GM23338 (cell line): ENCODE data around the gene FERMT3.

ENCODE experiments used
- CREB1 ChIP-seq: fragments of 250-450 bp; sonication (Bioruptor Pico); IDR thresholded peaks from 2 replicates; pipeline ENCODE4 v1.5.0; 2020; ENCODE audit warnings: low read depth, mild to moderate bottlenecking, moderate library complexity
- EZH2 ChIP-seq: fragments of 200-600 bp; sonication (generic); IDR thresholded peaks from one replicate; pipeline ENCODE4 v1.8.0; 2017; ENCODE audit warnings: antibody characterized with exemption, mild to moderate bottlenecking, low read depth; ENCODE audit not compliant: unreplicated experiment
- EZH2phosphoT487 ChIP-seq: fragments of 200-600 bp; sonication (generic); IDR thresholded peaks from one replicate; pipeline ENCODE4 v1.8.1; 2018; ENCODE audit warnings: antibody characterized with exemption; ENCODE audit not compliant: unreplicated experiment
- JUNB ChIP-seq: IDR thresholded peaks from one replicate; pipeline ENCODE4 v1.6.1; 2016; ENCODE audit warnings: antibody characterized with exemption; ENCODE audit not compliant: unreplicated experiment
- POLR2AphosphoS5 ChIP-seq: IDR thresholded peaks from 2 replicates; pipeline ENCODE4 v1.6.1; 2016; ENCODE audit warnings: antibody characterized with exemption, low read depth
- ZNF331 ChIP-seq: fragments of 250-450 bp; sonication (Bioruptor Pico); IDR thresholded peaks from 2 replicates; pipeline ENCODE4 v1.5.0; 2020; ENCODE audit warnings: low read depth, mild to moderate bottlenecking, moderate library complexity
- TF ChIP-seq, protein P1 (sequence below), 2 experiments: fragments of 200-600 bp in 1 of 2; sonication (generic) in 1 of 2; conservative IDR thresholded peaks; 2 replicates each; pipeline versions ENCODE4 v1.5.1 to v1.6.1; 2016 to 2017; ENCODE audit warnings: antibody characterized with exemption in 2 of 2, low read depth in 2 of 2, mild to moderate bottlenecking in 2 of 2, moderate library complexity in 1 of 2
- TF ChIP-seq, protein P2 (sequence below): IDR thresholded peaks from one replicate; pipeline ENCODE4 v1.6.1; 2018; ENCODE audit warnings: antibody characterized with exemption; ENCODE audit not compliant: unreplicated experiment
- TF ChIP-seq, protein P3 (sequence below): IDR thresholded peaks from 2 replicates; pipeline ENCODE4 v1.6.1; 2016; ENCODE audit warnings: antibody characterized with exemption
- TF ChIP-seq, protein P4 (sequence below): fragments of 250-450 bp; sonication (Bioruptor Pico); IDR thresholded peaks from 2 replicates; pipeline ENCODE4 v1.5.0; 2020; ENCODE audit warnings: mild to moderate bottlenecking, moderate library complexity

DNA sequence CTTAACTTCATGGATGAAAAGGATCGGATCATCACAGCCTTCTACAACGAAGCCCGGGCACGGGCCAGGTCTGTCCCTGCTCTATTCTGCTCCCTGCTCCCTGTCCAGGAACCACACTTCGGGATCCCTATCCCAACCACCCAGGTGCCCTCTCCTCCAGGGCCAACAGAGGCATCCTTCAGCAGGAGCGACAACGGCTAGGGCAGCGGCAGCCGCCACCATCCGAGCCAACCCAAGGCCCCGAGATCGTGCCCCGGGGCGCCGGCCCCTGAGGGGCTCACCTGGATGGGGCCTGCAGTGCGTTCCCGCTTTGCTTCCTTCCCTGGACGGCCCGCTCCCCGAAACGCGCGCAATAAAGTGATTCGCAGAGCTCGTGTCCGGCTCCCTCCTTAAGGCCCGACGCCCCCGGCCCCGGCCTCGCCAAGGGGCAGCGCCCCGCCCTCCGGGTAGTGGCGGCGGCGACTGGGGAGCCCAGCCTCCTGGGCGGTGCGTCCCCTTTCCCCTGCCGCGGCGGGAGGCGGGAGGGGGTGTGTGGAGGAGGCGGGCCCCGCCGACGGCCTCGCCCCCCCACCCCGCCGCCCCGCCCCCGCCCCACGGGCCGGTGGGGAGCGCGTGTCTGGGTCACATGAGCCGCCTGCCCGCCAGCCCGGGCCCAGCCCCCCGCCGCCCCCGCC, 27.5 kb downstream of the FERMT3 start, which contains the start of gene VEGFB:
- TF ChIP-seq, protein P1, sequence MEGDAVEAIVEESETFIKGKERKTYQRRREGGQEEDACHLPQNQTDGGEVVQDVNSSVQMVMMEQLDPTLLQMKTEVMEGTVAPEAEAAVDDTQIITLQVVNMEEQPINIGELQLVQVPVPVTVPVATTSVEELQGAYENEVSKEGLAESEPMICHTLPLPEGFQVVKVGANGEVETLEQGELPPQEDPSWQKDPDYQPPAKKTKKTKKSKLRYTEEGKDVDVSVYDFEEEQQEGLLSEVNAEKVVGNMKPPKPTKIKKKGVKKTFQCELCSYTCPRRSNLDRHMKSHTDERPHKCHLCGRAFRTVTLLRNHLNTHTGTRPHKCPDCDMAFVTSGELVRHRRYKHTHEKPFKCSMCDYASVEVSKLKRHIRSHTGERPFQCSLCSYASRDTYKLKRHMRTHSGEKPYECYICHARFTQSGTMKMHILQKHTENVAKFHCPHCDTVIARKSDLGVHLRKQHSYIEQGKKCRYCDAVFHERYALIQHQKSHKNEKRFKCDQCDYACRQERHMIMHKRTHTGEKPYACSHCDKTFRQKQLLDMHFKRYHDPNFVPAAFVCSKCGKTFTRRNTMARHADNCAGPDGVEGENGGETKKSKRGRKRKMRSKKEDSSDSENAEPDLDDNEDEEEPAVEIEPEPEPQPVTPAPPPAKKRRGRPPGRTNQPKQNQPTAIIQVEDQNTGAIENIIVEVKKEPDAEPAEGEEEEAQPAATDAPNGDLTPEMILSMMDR (conservative IDR thresholded peaks at IDR 0.05; ENCODE audit: low read depth in 2 of 2) = no peak
- no peak for TF ChIP-seq CREB1
- TF ChIP-seq POLR2AphosphoS5 = peak; percentile 65
- TF ChIP-seq, protein P2, sequence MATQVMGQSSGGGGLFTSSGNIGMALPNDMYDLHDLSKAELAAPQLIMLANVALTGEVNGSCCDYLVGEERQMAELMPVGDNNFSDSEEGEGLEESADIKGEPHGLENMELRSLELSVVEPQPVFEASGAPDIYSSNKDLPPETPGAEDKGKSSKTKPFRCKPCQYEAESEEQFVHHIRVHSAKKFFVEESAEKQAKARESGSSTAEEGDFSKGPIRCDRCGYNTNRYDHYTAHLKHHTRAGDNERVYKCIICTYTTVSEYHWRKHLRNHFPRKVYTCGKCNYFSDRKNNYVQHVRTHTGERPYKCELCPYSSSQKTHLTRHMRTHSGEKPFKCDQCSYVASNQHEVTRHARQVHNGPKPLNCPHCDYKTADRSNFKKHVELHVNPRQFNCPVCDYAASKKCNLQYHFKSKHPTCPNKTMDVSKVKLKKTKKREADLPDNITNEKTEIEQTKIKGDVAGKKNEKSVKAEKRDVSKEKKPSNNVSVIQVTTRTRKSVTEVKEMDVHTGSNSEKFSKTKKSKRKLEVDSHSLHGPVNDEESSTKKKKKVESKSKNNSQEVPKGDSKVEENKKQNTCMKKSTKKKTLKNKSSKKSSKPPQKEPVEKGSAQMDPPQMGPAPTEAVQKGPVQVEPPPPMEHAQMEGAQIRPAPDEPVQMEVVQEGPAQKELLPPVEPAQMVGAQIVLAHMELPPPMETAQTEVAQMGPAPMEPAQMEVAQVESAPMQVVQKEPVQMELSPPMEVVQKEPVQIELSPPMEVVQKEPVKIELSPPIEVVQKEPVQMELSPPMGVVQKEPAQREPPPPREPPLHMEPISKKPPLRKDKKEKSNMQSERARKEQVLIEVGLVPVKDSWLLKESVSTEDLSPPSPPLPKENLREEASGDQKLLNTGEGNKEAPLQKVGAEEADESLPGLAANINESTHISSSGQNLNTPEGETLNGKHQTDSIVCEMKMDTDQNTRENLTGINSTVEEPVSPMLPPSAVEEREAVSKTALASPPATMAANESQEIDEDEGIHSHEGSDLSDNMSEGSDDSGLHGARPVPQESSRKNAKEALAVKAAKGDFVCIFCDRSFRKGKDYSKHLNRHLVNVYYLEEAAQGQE = no peak
- TF ChIP-seq EZH2 = no peak
- TF ChIP-seq, protein P3, sequence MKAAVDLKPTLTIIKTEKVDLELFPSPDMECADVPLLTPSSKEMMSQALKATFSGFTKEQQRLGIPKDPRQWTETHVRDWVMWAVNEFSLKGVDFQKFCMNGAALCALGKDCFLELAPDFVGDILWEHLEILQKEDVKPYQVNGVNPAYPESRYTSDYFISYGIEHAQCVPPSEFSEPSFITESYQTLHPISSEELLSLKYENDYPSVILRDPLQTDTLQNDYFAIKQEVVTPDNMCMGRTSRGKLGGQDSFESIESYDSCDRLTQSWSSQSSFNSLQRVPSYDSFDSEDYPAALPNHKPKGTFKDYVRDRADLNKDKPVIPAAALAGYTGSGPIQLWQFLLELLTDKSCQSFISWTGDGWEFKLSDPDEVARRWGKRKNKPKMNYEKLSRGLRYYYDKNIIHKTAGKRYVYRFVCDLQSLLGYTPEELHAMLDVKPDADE = no peak
- no peak for TF ChIP-seq ZNF331 (CRISPR knock-in tag)
- TF ChIP-seq, protein P4, sequence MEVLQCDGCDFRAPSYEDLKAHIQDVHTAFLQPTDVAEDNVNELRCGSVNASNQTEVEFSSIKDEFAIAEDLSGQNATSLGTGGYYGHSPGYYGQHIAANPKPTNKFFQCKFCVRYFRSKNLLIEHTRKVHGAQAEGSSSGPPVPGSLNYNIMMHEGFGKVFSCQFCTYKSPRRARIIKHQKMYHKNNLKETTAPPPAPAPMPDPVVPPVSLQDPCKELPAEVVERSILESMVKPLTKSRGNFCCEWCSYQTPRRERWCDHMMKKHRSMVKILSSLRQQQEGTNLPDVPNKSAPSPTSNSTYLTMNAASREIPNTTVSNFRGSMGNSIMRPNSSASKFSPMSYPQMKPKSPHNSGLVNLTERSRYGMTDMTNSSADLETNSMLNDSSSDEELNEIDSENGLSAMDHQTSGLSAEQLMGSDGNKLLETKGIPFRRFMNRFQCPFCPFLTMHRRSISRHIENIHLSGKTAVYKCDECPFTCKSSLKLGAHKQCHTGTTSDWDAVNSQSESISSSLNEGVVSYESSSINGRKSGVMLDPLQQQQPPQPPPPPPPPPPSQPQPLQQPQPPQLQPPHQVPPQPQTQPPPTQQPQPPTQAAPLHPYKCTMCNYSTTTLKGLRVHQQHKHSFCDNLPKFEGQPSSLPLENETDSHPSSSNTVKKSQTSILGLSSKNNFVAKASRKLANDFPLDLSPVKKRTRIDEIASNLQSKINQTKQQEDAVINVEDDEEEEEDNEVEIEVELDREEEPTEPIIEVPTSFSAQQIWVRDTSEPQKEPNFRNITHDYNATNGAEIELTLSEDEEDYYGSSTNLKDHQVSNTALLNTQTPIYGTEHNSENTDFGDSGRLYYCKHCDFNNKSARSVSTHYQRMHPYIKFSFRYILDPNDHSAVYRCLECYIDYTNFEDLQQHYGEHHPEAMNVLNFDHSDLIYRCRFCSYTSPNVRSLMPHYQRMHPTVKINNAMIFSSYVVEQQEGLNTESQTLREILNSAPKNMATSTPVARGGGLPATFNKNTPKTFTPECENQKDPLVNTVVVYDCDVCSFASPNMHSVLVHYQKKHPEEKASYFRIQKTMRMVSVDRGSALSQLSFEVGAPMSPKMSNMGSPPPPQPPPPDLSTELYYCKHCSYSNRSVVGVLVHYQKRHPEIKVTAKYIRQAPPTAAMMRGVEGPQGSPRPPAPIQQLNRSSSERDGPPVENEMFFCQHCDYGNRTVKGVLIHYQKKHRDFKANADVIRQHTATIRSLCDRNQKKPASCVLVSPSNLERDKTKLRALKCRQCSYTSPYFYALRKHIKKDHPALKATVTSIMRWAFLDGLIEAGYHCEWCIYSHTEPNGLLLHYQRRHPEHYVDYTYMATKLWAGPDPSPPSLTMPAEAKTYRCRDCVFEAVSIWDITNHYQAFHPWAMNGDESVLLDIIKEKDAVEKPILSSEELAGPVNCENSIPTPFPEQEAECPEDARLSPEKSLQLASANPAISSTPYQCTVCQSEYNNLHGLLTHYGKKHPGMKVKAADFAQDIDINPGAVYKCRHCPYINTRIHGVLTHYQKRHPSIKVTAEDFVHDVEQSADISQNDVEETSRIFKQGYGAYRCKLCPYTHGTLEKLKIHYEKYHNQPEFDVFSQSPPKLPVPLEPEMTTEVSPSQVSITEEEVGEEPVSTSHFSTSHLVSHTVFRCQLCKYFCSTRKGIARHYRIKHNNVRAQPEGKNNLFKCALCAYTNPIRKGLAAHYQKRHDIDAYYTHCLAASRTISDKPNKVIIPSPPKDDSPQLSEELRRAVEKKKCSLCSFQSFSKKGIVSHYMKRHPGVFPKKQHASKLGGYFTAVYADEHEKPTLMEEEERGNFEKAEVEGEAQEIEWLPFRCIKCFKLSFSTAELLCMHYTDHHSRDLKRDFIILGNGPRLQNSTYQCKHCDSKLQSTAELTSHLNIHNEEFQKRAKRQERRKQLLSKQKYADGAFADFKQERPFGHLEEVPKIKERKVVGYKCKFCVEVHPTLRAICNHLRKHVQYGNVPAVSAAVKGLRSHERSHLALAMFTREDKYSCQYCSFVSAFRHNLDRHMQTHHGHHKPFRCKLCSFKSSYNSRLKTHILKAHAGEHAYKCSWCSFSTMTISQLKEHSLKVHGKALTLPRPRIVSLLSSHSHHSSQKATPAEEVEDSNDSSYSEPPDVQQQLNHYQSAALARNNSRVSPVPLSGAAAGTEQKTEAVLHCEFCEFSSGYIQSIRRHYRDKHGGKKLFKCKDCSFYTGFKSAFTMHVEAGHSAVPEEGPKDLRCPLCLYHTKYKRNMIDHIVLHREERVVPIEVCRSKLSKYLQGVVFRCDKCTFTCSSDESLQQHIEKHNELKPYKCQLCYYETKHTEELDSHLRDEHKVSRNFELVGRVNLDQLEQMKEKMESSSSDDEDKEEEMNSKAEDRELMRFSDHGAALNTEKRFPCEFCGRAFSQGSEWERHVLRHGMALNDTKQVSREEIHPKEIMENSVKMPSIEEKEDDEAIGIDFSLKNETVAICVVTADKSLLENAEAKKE (CRISPR knock-in tag) = no peak
- no peak for TF ChIP-seq EZH2phosphoT487
- TF ChIP-seq JUNB = no peak
